H9 (cell line): ENCODE measurements around the gene SLC35G6. TPM values are rescaled to one million over a fixed set of nuclear protein-coding genes. Genes with fewer than 3 reads are reported as not detected.

Experiments
- DNase-seq: peaks from one replicate; pipeline ENCODE4 v3.0.0-alpha.2; 2017
- H2AFZ ChIP-seq: one replicate; pipeline ENCODE4 v1.6.1; 2013; ENCODE audit warnings: mild to moderate bottlenecking, low read length, control low read depth, moderate library complexity
- H2AK5ac ChIP-seq: 2 replicates; pipeline ENCODE4 v1.6.1; 2013; ENCODE audit warnings: low read length, control low read depth, mixed read lengths; ENCODE audit not compliant: insufficient read length
- H2BK120ac ChIP-seq: one replicate; pipeline ENCODE4 v1.6.1; 2013; ENCODE audit warnings: low read depth, mild to moderate bottlenecking, low read length, control low read depth, inconsistent platforms; ENCODE audit not compliant: poor library complexity, severe bottlenecking
- H2BK12ac ChIP-seq: 2 replicates; pipeline ENCODE4 v1.6.1; 2013; ENCODE audit warnings: low read length, control low read depth, mixed read lengths, low read depth; ENCODE audit not compliant: insufficient read length
- H2BK15ac ChIP-seq: 2 replicates; pipeline ENCODE4 v1.6.1; 2013; ENCODE audit warnings: low read depth, low read length, control low read depth
- H2BK20ac ChIP-seq: one replicate; pipeline ENCODE4 v1.6.1; 2013; ENCODE audit warnings: low read depth, mild to moderate bottlenecking, low read length, control low read depth, inconsistent platforms; ENCODE audit not compliant: poor library complexity, severe bottlenecking
- H2BK5ac ChIP-seq: 2 replicates; pipeline ENCODE4 v1.6.1; 2013; ENCODE audit warnings: low read length, control low read depth, mixed read lengths; ENCODE audit not compliant: insufficient read length
- H3K14ac ChIP-seq: 2 replicates; pipeline ENCODE4 v1.6.1; 2013; ENCODE audit warnings: low read length, control low read depth; ENCODE audit not compliant: insufficient read depth
- H3K18ac ChIP-seq: 2 replicates; pipeline ENCODE4 v1.6.1; 2013; ENCODE audit warnings: low read depth, mild to moderate bottlenecking, mixed read lengths, low read length, control low read depth; ENCODE audit not compliant: insufficient read length
- H3K23ac ChIP-seq: 2 replicates; pipeline ENCODE4 v1.6.1; 2013; ENCODE audit warnings: low read length, control low read depth, mixed read lengths, low read depth; ENCODE audit not compliant: insufficient read length
- H3K23me2 ChIP-seq: 2 replicates; pipeline ENCODE4 v1.6.1; 2013; ENCODE audit warnings: low read depth, mild to moderate bottlenecking, mixed read lengths, low read length, control low read depth; ENCODE audit not compliant: insufficient read length, poor library complexity, severe bottlenecking
- H3K27ac ChIP-seq: 2 replicates; pipeline ENCODE4 v1.5.1; 2013; ENCODE audit warnings: low read length, control low read depth, mixed read lengths, low read depth; ENCODE audit not compliant: insufficient read length
- H3K27me3 ChIP-seq: 2 replicates; pipeline ENCODE4 v1.6.1; 2013; ENCODE audit warnings: low read length, control low read depth, inconsistent platforms; ENCODE audit not compliant: insufficient read depth
- H3K4ac ChIP-seq: 2 replicates; pipeline ENCODE4 v1.6.1; 2013; ENCODE audit warnings: low read depth, mild to moderate bottlenecking, control low read depth, inconsistent platforms, low read length, moderate library complexity
- H3K4me1 ChIP-seq: 2 replicates; pipeline ENCODE4 v1.6.1; 2013; ENCODE audit warnings: low read length, control low read depth, inconsistent platforms; ENCODE audit not compliant: insufficient read depth
- H3K4me2 ChIP-seq: 2 replicates; pipeline ENCODE4 v1.6.1; 2013; ENCODE audit warnings: low read length, control low read depth, mixed read lengths; ENCODE audit not compliant: insufficient read length, insufficient read depth
- H3K56ac ChIP-seq: 2 replicates; pipeline ENCODE4 v1.6.1; 2013; ENCODE audit warnings: low read depth, mild to moderate bottlenecking, mixed read lengths, low read length, control low read depth; ENCODE audit not compliant: insufficient read length
- H3K79me1 ChIP-seq: 2 replicates; pipeline ENCODE4 v1.6.1; 2013; ENCODE audit warnings: low read depth, mild to moderate bottlenecking, moderate library complexity, low read length, control low read depth, inconsistent platforms; ENCODE audit not compliant: insufficient read depth, poor library complexity, severe bottlenecking
- H3K79me2 ChIP-seq: 2 replicates; pipeline ENCODE4 v1.6.1; 2013; ENCODE audit warnings: low read length, control low read depth, inconsistent platforms; ENCODE audit not compliant: insufficient read depth
- H3K9ac ChIP-seq: 2 replicates; pipeline ENCODE4 v1.6.1; 2013; ENCODE audit warnings: low read length, control low read depth, mixed read lengths; ENCODE audit not compliant: insufficient read length; ENCODE audit errors: extremely low read depth
- H3K9me3 ChIP-seq: one replicate; pipeline ENCODE4 v1.6.1; 2013; ENCODE audit warnings: low read depth, low read length, inconsistent platforms; ENCODE audit not compliant: control insufficient read depth
- H3T11ph ChIP-seq: one replicate; pipeline ENCODE4 v1.6.1; 2013; ENCODE audit warnings: mild to moderate bottlenecking, low read length, control low read depth, inconsistent platforms
- H4K20me1 ChIP-seq: one replicate; pipeline ENCODE4 v1.6.1; 2013; ENCODE audit not compliant: control insufficient read depth, insufficient read length, insufficient read depth
- H4K5ac ChIP-seq: 2 replicates; pipeline ENCODE4 v1.6.1; 2013; ENCODE audit warnings: low read depth, mild to moderate bottlenecking, mixed read lengths, low read length, control low read depth; ENCODE audit not compliant: insufficient read length
- H4K8ac ChIP-seq: replicated peaks from 2 replicates; pipeline ENCODE4 v1.6.1; 2013; ENCODE audit warnings: low read length, control low read depth, mixed read lengths, low read depth; ENCODE audit not compliant: insufficient read length
- H4K91ac ChIP-seq: 2 replicates; pipeline ENCODE4 v1.6.1; 2013; ENCODE audit warnings: low read depth, mild to moderate bottlenecking, moderate library complexity, mixed read lengths, low read length, control low read depth; ENCODE audit not compliant: insufficient read length
- H3K27ac Mint-ChIP-seq, 3 experiments: 2 replicates in 2 of 3; 3 replicates in 1 of 3; pipeline ENCODE4 v1.8.0; 2020 to 2021; ENCODE audit warnings: mixed read lengths in 3 of 3, mild to moderate bottlenecking in 1 of 3, moderate library complexity in 1 of 3
- H3K27me3 Mint-ChIP-seq: 2 replicates; pipeline ENCODE4 v1.8.0; 2021; ENCODE audit warnings: low read depth, mild to moderate bottlenecking, moderate library complexity, mixed read lengths
- H3K36me3 Mint-ChIP-seq, 3 experiments: 2 replicates in 2 of 3; 3 replicates in 1 of 3; pipeline ENCODE4 v1.8.0; 2020 to 2021; ENCODE audit warnings: low read depth in 3 of 3, mixed read lengths in 3 of 3; ENCODE audit not compliant: insufficient read depth in 1 of 3
- H3K4me1 Mint-ChIP-seq, 2 experiments: 2 replicates each; pipeline ENCODE4 v1.8.0; 2020; ENCODE audit warnings: mixed read lengths in 2 of 2
- H3K4me3 Mint-ChIP-seq, 2 experiments: 2 replicates in 1 of 2; 3 replicates in 1 of 2; pipeline ENCODE4 v1.8.0; 2020 to 2021; ENCODE audit warnings: mild to moderate bottlenecking in 2 of 2, mixed read lengths in 2 of 2, moderate library complexity in 1 of 2
- H3K9me3 Mint-ChIP-seq, 2 experiments: 2 replicates in 1 of 2; 3 replicates in 1 of 2; pipeline ENCODE4 v1.8.0; 2020; ENCODE audit warnings: mild to moderate bottlenecking in 2 of 2, mixed read lengths in 2 of 2, moderate library complexity in 1 of 2
- CTCF ChIP-seq: fragments of 200-600 bp; sonication (generic); conservative IDR thresholded peaks from 3 replicates; pipeline ENCODE4 v1.8.0; 2021; ENCODE audit warnings: antibody characterized with exemption, mild to moderate bottlenecking
- WGBS: extraction: QIAGEN DNeasy Blood & Tissue Kit; methylation state at CpG from one replicate; pipeline ENCODE4 v1.1.7; 2013; ENCODE audit warnings: missing lambda C conversion rate, low lambda C conversion rate, mixed read lengths; ENCODE audit not compliant: insufficient read length; ENCODE audit errors: extremely low coverage; 5-methylcytosine and 5-hydroxymethylcytosine counted together
- total RNA-seq: library from RNA; stranded (reverse); gene quantifications from 2 replicates; pipeline ENCODE4 v1.2.1, GENCODE V29; 2021

The SLC35G6 gene
- total RNA-seq, 1 experiment from 2014 or later: not detected

GRCh38 chr17:7511108-7511507 lies 29.9 kb downstream of the SLC35G6 start:
- Histone ChIP-seq H3K79me2 (no peaks in the 10 kb centered on the region), H2BK12ac (no peak overlapping the region), H4K20me1 (no peaks in the 10 kb centered on the region), H2AFZ (no peak overlapping the region), H3K4me2 (no peak overlapping the region), H3K27ac (no peak overlapping the region), H3K4ac (no peak overlapping the region), H3K9ac (no peak overlapping the region), H4K5ac (no peak overlapping the region), H4K91ac (no peak overlapping the region), H3K56ac (no peak overlapping the region), H3K23ac (no peak overlapping the region), H3K27me3 (no peaks in the 10 kb centered on the region), H4K8ac (no peak overlapping the region), H3K4me1 (no peaks in the 10 kb centered on the region), H3K23me2 (no peaks in the 10 kb centered on the region), H3K14ac (no peak overlapping the region), H2BK15ac (no peak overlapping the region), H2BK5ac (no peak overlapping the region), H2BK20ac (no peak overlapping the region), H2BK120ac (no peak overlapping the region), H3T11ph (no peak overlapping the region), H3K18ac (no peak overlapping the region), H3K79me1 (no peaks in the 10 kb centered on the region), H2AK5ac (no peak overlapping the region), H3K9me3 (no peaks in the 10 kb centered on the region)
- no peaks in the 10 kb centered on the region for H3K27me3 Mint-ChIP-seq
- peaks cover 49 to 90% (median 80%) of the 10 kb centered on the region in 3 experiments for H3K36me3 Mint-ChIP-seq
- H3K27ac Mint-ChIP-seq: no peak overlapping the region
- no peaks in the 10 kb centered on the region for H3K4me1 Mint-ChIP-seq
- WGBS: no CpG with 5 or more reads among the region's 10 CpGs
- TF ChIP-seq CTCF: no peak
- H3K4me3 Mint-ChIP-seq: no peak overlapping the region
- H3K9me3 Mint-ChIP-seq: no peaks in the 10 kb centered on the region
- no peak for DNase-seq
